CD4-positive, alpha-beta T cell treated with Interleukin-4 for 1 hour (primary cell): Measurements from ENCODE around the gene ZBTB2.

Experiments used
- DNase-seq, 2 donors: peaks; one replicate each; pipeline ENCODE4 v3.0.0-alpha.2; 2020 to 2022

ZBTB2 gene, protein sequence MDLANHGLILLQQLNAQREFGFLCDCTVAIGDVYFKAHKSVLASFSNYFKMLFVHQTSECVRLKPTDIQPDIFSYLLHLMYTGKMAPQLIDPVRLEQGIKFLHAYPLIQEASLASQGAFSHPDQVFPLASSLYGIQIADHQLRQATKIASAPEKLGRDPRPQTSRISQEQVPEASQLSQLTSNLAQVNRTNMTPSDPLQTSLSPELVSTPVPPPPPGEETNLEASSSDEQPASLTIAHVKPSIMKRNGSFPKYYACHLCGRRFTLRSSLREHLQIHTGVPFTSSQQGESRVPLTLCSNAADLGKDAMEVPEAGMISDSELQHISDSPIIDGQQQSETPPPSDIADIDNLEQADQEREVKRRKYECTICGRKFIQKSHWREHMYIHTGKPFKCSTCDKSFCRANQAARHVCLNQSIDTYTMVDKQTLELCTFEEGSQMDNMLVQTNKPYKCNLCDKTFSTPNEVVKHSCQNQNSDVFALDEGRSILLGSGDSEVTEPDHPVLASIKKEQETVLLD

DNA sequence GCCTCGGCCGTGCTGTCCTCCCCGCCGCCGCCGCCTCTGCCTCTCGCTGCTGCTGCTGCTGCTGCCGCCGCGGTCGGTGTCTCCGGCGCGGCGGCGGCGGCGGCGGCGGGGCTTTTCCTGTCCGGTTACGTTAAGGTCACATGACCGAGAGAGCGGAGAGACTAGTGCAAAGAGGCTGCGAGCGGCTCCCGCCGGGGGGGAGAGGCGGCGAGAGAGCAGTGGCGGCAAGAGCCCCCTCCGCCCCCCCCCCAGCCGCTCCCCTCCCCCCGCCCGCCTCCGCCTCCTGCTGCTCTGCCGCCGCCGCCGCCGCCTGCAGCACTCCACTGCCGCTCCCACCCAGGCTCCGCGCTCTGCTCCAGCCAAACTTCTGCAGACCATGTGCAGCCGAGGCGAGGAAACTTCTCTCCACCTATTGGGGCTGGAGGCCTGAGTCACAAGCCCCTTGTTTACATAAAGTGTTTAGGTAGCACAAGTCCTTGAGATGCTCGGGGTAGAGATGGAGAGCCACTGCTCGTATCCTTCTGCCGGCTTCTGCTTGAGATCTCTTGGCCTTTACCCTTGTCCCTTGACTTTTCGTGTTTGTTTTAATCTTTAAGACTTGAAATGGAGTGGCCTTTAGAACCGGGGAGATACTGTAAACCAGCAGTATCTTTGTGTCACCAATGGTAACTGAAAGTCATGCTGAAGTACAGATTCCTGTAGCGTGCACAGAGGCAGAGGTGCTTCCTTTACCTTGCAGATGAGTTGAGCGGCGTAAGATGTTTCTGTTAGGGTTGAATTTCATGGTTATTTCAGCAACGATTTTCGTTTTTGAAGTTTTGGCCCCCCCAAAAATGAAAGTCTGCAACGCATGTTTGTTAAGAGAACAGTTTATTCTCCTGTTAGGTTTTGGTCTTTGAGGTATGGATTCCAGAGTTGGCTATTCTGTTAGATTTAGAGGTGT, at the start of gene ZBTB2:
TSS of gene ZBTB2 (minus strand) at position 89 of the 943 bp plus-strand sequence. CDS start 17,922 bp downstream, outside the sequence.
- peak; percentile 79 to 84 for DNase-seq

DNA sequence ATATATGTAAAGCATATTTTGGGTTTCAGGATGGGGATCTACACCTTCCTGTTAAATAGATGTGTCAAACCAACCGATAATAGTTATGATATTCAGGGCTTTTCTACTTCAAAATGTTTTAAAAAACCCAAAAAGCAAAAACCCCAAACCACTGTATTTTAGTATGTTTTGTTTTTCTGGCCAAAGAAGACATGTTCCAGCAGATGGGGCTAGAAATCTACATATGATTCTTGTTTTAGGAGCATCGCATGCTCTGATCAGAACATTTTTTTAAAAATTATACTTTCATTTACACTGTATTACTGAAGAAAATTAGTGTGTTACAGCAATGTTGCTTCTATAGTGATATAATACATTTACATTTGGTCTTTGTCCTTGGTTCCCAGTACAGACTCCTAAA, 49.6 kb upstream of the ZBTB2 start:
- peak in 1 of 2 donors; percentile 47 for DNase-seq

DNA sequence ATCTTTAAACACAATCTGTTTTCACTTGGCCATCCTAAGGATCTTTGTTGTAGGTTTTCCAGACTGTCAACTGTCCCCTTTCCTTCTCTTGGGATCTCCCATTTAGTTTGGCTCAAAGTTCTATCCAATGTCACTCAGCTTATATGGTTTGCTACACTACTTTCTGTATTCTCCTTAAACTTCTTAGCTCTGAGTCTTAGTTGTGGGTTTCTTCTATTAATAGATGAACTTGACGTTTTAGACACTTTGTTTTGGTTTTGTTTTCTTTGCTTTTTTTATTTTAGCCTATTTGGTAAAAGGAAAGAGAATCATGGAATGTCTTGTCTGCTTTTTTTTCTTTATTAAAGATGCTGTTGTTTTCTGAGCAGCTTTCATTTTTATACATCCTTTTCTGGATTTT, 49.1 kb upstream of the ZBTB2 start:
- DNase-seq = peak in 1 of 2 donors; percentile 17

DNA sequence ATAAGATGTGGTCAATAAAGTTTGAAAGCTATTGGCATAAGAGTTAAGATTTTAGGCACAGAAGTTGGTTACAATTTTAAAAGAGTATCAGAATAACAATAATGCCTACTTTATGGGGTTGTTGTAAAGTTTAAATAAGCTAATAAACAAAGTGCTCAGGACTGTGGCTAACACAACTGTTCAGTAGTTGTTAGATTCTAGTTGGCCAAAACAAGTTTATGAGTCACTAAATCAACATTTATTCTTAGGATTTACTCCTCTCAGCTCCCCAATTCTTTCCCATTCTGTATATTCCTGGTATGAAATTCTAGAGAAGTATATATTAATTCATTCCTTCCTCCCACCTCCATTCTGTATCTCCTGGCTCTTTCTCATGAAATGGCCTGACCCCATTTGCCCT, 46.0 kb upstream of the ZBTB2 start:
- DNase-seq = no peak

DNA sequence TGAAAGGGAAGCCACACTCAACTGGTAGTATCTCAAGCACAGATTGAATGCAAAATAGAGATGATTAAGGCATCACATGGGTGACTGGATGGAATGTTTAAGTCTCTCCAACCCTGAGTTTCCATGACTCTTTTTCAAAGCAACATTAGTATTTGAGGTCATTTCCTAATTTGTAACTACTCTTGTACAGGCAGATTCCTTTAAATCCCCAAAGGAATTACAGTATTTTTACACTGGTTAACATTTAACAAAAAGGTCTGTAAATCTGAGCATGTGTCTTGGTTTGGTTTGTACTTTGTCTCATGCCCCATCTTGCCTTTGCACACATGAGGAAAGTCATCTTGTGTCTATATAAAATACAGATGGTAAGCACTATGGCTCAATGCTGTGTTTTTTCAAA, 45.4 kb upstream of the ZBTB2 start:
- DNase-seq = no peak

DNA sequence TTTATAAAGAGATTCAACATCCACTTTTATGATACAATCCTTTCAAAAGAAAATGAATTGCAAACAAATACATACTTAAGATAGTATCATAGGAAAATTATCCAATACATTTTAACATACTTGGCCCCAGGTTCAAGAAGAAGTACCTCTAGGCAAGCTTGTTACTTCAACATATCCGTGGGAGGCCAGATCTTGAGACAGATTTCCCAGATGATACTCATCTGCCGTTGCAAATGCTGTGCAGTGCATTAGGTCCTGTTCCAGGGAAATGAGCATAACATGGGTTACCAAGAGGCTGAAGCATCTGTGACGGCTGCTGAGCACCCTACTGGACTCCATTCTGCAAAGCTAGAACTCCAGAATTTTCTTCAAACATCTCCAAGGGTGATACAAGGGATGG, 44.9 kb upstream of the ZBTB2 start:
- no peak for DNase-seq

DNA sequence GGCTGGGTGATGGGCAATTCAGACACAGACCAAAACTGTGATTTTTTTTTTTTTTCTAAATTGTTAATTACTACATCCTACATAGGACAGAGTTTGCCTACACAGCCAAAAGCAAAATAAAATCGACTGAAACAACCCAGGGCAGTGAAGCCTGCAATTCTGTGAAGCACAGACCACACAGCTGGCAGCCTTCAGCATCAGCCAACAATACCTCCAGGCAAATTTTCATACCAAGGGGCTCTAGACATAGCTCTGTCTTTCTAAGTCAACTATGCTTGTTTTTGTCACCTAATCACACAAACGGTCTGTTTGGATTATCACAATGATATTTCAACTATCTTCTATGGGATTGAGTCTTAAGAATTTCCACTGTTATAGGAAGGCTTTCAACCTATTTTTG, 43.0 kb upstream of the ZBTB2 start:
- no peak for DNase-seq

DNA sequence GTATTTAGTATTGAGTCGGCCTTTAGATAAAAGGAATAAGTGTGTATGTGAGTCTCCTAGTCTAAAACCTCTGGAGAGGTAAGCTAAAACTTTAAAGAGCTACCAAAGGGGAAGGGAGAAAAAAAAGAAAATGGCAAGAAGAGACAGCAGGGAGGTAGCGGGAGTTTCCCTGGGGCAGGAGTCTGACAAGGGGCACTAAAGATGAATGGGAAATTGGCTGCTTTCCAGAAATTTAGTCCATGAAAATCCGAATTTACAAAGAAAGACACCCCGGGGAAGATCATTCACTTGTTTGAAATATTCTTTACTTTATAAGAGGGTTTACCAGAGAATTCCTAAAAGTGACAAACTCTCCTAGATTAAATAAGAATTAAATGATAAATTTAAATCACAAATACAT, 41.3 kb upstream of the ZBTB2 start:
- no peak for DNase-seq

DNA sequence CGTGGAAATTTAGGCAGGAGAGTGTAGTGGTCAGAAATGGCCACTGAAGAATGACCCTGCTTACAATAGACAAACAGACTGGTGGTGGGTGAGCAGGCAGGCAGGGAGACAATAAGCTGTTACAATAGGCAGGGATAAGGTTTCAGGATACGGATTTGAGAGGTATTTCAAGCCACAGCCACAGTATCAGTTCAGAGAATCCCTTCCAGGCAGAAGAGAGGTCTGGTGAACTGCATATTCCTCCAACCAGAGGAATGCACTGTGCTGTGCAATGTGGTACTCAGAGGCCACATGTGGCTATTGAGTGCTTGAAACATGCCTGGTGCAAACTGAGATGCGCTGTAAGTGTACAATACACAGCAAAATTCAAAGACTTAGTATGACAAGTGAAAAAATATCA, 40.0 kb upstream of the ZBTB2 start:
- no peak for DNase-seq

DNA sequence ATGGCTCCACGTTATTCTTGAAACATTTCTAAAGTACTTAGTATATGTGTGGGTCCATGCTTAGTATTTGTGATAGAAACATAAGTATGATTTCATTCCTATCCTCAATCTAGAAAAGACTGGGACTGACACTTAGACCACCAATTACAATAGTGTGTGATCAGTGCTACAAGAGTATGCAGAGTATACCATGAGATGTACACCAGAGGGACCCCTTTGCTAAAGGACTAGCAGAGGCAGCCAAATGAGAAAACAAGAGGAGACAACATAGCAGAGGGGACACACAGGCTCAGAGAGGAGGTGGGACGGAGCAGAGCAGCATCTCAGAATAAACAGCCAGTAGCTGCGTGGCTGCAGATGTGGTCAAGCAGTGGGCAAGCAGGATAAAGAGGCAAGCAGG, 39.5 kb upstream of the ZBTB2 start:
- DNase-seq = no peak

DNA sequence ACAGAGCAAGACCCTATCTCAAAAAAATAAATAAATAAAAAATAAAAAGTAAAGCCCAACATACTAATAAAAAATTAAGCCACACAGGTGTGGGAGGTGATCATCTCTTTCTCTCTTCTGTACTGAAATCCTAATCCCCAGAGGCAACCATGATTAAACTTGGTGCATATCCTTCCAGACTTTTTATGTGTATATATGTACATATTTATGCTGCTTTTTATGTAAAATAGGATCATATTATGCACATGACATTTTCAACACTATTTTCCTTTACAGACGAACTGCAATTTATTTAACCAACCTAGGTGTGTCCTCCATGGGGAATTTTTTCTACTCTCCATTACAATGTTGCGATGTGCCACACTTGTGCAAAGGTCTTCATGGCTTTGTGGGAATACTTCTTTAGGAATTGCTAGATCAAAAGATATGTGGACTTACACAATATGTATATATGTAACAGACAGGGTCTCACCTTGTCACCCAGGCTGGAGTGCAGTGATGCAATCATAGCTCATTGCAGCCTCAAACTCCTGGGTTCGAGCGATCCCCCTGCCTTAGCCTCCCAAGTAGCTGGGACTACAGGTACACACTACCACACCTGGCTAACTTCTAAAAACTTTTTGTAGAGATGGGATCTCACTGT, 36.9 kb upstream of the ZBTB2 start:
- DNase-seq = no peak

DNA sequence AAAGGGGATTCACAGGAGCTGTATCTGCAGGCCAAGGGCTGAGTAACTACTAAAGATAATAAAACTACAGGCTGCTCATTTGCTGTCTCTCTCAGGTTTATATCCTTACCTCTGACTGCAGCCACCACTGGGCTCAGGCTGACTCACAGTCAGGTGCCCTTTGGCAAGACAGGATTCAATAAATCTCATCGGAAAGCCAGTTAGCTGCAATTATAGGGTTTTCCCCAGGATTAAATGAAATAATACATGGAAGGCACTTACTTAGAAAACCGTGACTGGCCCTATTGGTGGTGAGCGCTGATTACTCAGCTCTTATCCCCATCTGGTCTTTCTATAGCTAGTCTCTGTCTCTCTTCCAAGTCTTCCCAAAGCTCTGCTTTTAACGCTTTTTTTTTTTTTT, 34.2 kb upstream of the ZBTB2 start:
- no peak for DNase-seq

DNA sequence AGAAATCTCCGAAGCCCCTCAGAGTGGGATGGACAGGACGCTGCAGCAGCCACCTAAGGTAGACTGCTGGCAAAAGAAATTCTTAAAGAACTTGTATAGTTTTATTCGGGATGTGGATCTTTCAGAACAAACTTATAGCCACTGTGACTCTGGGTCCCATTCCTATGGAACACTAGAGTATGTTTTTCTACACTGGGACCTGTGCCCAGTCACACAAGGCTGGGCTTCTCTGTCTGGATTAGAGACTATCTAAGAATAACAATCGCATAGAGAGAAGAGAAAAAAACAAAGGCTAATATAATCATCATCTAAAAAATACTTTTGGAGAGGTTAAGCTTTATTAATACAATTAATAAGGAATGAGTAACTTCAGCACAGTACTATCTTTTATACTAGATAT, 31.6 kb upstream of the ZBTB2 start:
- no peak for DNase-seq

DNA sequence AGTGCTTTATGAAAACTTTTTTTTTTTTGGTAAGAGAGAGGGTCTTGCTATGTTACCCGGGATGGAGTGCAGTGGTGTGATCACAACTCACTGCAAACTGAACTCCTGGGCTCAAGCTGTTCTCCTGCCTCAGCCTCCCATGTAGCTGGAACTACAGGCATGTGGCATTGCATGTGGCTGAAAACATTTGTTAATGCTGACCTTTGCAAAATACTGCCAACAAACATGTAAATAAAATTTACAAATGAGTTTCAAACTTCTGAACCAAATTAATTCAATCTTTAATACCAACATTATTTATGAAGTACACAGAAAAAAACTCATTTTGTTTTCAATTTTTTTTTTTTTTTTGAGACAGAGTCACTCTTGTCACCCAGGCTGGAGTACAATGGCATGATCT, 26.1 kb upstream of the ZBTB2 start:
- no peak for DNase-seq

DNA sequence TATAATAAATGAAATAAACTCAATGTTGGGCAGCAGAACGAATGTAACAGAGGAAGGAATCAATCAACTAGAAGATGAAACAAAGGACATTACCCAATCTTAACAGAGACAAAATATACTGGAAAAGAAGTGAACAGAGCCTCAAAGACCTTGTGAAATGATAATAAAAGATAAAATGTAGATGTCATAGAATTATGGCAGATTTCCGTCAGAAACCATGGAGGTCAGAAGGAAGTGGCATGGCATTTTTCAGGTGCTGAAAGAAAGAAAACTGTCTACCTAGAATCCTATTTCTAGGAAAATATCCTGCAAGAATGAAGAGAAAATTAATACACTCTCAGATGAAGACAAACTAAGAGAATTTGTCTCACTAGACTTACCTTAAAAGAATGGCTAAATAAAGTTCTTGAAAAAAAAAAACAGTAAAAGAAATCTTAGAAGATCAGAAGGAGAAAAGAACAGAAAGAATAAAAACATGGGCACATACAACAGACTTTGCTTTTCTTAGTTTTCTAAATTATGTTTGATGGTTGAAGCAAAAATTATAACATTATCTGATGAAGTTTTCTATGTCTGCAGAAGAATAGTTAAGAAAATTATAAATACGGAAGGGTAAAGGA, 23.4 kb upstream of the ZBTB2 start:
- DNase-seq = no peak

DNA sequence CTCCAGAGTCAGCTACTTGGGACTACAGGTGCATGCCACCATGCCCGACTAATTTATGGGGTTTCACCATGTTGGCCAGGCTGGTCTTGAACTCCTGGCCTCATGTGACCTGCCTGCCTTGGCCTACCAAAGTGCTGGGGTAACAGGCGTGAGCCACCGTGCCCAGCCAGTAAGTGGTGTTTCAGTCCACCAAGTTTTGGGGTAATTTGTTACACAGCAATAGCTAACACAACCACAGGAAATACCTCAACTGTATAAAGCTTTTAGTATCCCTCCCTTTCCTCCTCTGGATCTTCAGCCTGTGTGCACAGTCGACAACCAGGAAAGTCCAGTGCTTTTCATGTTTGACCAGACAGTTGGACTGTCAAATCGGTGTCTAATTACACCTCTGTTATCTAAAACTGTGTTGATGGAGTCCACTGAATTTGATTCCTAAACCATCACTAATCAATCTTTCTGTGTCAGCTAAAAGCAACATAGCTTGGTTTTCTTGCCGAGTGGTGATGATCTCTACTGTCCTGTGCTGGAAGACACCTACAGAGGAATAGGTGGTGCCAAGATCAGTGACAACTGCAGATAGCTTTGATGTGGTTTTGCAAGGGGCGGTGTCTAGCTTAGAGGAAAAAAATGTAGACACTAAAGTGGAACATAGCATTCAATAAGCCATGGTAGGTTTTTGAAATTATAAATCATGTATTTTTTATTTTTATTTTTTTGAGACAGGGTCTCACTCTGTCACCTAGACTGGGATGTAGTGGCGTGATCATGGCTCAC, 22.2 kb upstream of the ZBTB2 start:
- DNase-seq = peak; percentile 71 to 84

DNA sequence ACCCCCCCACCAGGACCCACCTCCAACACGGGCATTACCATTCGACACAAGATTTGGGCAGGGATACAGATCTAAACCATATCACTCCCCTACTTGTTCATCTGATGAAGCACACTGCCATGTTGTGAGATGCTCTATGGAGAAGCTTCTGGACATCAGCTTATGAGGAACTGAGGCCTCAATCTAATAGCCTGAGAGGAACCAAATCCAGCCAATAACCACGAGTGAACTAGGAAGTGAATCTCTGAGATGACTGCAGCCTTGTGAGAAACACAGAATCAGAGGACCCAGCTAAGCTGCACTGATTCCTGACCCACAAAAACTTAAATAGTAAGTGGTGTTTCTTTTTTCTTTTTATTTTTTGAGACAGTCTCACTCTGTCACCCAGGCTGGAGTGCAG, 21.6 kb upstream of the ZBTB2 start:
- DNase-seq = no peak

DNA sequence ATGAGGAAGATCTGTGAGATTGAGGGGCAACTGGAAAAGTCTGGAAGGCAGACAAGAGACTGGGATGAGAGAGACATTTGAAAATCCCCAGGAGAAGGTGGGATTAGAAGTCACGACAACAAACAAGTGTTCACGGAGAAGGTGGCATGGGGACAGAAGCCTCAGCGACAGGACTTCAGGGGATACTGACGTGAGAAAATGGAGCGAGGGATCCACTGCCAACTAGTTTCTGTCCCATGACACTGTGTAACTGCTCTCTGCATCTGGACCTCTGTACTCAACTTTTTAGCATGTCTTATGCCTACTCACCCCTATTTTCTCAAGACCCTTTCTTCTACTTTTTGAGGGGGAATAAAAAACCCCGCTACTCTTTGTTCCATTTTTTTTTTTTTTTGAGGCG, 18.3 kb upstream of the ZBTB2 start:
- DNase-seq = no peak

DNA sequence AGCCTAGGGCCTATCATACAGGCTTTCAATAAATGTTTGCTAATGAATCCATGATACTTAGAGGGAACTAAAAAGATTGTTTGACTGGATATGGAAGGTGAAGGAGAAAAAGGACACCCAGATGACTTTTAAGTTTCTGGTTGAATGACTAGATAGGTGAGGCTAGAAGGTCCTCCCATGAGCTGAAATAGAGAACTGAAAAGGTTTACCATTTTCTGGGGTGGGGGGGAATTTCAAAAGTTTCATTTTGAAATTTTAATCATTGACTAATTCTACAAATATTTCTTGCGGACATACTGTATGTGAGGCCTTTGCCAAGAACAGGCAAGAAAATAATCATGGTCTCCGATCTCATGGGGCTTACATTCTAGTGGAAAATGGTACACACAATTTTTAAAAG, 17.9 kb upstream of the ZBTB2 start:
- no peak for DNase-seq

DNA sequence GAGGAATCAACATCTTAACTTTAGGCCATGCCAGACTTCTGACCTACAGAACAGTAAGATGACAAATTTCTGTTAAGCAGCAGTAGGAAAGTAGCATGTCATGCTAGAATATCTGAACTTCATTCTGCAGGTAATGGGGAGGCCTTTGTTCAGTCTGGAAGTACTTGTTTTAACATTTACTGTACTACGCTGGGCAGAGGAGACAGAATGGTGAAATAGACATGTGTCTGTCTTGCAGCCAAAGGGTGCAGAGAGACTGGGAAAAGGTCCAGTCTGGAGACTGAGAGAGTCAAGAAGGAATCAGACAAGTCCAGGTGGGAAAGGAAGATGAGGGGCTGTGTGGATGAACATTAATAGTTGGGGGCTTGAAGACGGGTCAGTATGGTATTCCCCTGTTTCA, 17.5 kb upstream of the ZBTB2 start:
- no peak for DNase-seq

DNA sequence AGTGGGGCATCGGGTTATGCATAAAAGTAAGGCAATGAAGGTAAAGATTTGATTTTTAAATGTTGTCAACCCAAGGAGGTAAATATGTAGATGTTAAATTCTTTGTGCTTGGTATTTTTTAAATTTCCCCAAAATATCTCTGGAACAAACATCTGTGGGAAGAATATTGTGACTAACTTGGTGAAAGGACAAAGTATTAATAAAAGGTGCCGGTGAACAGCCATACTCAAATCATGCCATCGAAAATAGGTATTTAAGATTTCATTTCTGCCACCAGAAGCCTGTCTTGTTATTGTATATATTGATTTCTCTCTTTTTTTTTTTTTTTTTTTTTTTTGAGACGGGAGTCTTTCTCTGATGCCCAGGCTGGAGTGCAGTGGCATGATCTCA, 12.6 kb upstream of the ZBTB2 start:
- DNase-seq = no peak

DNA sequence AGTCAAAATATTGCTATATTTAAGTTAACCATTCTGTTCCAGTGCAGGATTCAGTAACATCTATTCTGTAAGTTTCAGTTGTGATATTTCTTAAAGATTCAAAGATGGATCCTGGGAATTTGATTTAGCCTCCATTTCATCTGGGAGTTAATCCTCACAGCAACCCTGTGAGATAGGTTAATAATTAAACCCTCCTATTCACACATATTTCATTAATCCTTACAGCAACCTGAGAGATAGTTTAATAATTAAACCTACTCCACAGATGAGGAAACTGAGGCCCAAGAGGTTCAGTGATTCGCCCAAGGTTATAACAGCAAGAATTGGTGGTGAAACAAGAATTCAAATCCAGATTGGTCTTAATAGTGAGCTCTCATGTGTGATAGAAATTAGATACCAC, 10.9 kb upstream of the ZBTB2 start:
- DNase-seq = no peak
